Astrocyte of the hippocampus (primary cell): ENCODE measurements around the gene LYPLA2.
A peak's percentile ranks its signal among the peaks of the same experiment; 100 is the strongest.
"Not testable (repeated sequence)": the region's sequence is repeated elsewhere in the genome, so short reads cannot be mapped to it uniquely, and the experiment has no call there.

ENCODE experiments used
- DNase-seq: peaks from one replicate; pipeline ENCODE4 v3.0.0; 2011; ENCODE audit warnings: low read depth, low spot score

Gene LYPLA2

DNA sequence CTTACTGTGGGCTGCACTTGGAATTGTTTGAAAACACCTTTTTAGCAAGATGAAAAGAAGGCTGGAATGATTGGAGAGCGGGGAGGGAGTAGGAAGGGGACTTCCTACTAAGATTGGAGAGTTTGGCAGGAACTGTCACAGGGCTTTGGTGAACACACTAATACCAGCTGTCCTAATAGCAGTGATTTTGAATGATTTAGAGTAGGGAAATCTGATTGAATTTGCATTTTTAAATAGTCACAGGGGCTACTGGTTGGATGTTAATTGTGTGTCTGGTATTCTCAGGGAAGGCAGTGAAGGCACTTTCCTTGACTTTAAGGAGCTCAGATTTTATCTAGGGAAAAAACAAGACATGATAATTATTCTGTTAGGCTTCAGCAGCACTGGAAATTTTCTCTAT is 36.8 kb downstream of the LYPLA2 start:
- DNase-seq = no peak

DNA sequence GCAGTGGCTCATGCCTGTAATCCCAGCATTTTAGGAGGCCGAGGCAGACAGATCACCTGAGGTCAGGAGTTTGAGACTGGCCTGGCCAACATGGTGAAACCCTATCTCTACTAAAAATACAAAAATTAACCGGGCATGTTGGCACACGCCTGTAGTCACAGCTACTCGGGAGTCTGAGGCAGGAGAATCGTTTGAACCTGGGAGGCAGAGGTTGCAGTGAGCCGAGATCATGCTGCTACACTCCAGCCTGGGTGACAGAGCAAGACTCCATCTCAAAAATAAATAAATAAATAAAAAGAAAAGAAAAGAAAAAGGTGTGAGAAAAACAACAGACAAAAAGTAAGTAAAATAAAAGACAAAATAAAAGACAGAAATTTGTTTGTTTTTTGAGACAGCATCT is 43.2 kb downstream of the LYPLA2 start:
- not testable (repeated sequence) for DNase-seq

DNA sequence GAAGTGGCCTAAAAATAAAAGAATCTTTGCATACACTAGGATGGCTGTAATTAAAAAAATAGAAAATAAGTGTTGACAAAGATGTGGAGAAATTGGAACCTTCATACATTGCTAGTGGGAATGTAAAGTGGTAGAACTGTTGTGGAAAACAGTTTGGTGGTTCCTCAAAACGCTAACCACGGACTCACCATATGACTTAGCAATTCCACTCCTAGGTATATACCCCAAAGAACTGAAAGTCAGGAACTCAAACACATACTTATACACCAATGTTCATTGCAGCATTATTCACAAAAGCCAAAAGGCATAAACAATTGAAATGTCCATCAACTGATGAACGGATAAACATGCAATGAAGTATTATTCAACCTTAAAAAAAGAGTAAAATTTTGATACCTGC is 45.1 kb downstream of the LYPLA2 start:
- DNase-seq = no peak

DNA sequence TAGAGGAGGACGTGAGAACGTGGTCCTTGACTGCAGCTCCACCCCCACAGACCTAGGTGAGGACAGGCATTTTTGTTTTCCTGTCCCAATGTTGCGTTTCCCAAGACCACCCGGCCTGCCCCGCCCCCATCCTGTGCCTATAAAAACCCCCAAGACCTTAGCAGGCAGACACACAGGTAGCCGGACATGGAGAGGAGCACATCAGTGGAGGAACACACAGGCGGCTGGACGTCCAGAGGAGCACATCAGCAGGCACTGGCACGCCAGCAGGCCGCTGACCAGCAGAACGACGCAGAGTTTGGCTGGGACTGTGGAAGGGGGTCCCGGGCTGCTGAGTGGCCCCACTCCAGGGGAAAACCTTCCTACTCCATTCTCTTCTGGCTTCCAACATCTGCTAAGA is 47.0 kb downstream of the LYPLA2 start:
- DNase-seq = no peak

DNA sequence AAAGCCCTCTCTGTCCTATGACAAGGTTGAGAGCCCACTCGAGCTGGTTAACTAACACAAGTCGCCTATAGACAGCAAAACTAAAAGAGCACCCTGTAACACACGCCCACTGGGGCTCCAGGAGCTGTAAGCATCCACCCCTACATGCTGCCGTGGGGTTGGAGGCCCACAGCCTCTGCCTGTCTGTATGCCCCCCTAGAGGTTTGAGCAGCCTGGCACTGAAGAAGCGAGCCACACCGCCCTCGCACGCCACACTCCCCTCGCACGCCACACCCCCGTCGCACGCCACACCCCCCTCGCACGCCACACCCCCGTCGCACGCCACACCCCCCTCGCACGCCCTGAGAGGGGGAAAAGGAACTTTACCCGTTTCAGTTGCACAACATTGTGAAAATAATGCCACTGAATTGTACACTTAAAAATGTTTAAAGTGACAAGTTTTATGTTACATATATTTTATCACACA is 47.5 kb downstream of the LYPLA2 start:
- DNase-seq = peak; percentile 71

DNA sequence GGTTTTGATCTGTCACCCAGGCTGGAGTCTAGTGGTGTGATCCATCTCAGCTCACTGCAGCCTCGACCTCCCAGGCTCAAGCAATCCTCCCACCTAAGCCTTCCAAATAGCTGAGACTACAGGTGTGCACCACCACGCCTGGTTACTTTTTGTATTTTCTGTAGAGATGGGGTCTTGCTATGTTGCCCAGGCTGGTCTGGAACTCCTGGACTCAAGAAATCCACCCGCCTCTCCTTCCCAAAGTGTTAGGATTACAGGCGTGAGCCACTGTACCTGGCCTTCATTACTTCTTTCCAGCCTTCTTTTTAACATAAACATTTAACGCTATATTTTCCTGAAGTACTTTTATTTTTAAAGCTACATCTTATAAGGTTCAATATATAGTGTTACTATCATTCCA is 52.7 kb downstream of the LYPLA2 start:
- DNase-seq = no peak
